ENCODE data around the gene SLMAP. TPM values are rescaled to one million over a fixed set of nuclear protein-coding genes. Genes with fewer than 3 reads are reported as not detected.

The SLMAP gene
- total RNA-seq, 4 donors from 2014 or later, result 399 to 519 (median 464) TPM

DNA sequence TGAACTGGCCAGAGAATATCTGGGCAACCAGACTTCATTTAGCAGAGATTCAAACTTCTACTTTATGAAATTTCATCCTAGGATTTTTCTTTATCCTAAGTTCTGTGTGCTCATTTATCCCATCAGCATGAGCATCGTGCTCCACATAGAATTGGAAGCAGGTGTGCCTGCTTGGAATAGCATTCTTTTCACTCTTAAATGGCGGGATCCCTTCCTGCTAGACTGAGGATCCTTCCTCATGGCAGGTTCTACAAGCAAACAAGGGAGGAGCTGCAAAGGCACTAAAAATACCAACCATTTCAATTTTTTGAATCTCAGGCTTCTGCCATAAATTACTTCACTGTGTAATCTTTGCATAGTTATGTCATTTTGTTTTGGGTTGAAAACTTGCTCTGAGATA is 177.5 kb downstream of the SLMAP start:
- peaks cover 7 to 49% (median 23%) of the 10 kb centered on the region in 4 donors for H3K36me3 ChIP-seq

GRCh38 chr3:57934373-57934772 is 178.3 kb downstream of the SLMAP start:
- TF ChIP-seq CTCF (IDR thresholded peaks at IDR 0.05) (no peak), POLR2AphosphoS5 (IDR thresholded peaks at IDR 0.05) (no peak), POLR2A (IDR thresholded peaks at IDR 0.05; ENCODE audit: low read depth) (no peak), EP300 (IDR thresholded peaks at IDR 0.05) (no peak)
- Histone ChIP-seq H3K36me3 (peaks cover 7 to 42% (median 22%) of the 10 kb centered on the region in 4 donors), H3K27me3 (no peaks in the 10 kb centered on the region), H3K4me3 (no peak overlapping the region), H3K27ac (replicated peaks in 1 of 4) (peak overlapping the region in 1 of 4 donors; percentile 2), H3K9me3 (no peaks in the 10 kb centered on the region), H3K4me1 (peaks cover 0 to 15% (median 5%) of the 10 kb centered on the region in 4 donors)
- intact Hi-C loops (cut with DNase I), result no loop called here
- WGBS, result 91% methylated on average over 7 of the region's 7 CpGs
- DNase-seq (ENCODE audit: extremely low spot score), result no peak

More for the DNA sequence above, 177.5 kb downstream of the SLMAP start:
- intact Hi-C loops (cut with DNase I), result no loop called here
- 69% methylated on average over 2 of the region's 2 CpGs for WGBS
- Histone ChIP-seq H3K9me3 (no peaks in the 10 kb centered on the region), H3K27ac (replicated peaks in 1 of 4) (peak overlapping the region in 2 of 4 donors; percentile 18 to 19), H3K4me1 (peaks cover 0 to 12% (median 5%) of the 10 kb centered on the region in 4 donors), H3K4me3 (no peak overlapping the region), H3K27me3 (no peaks in the 10 kb centered on the region)
- TF ChIP-seq EP300 (IDR thresholded peaks at IDR 0.05) (no peak), POLR2AphosphoS5 (IDR thresholded peaks at IDR 0.05) (no peak), CTCF (IDR thresholded peaks at IDR 0.05) (no peak), POLR2A (IDR thresholded peaks at IDR 0.05; ENCODE audit: low read depth) (no peak)
- DNase-seq (ENCODE audit: extremely low spot score), result no peak

- no peak for DNase-seq (ENCODE audit: extremely low spot score)
- whole genome bisulfite sequencing, result 73% methylated on average over 3 of the region's 3 CpGs
- H3K27ac ChIP-seq (replicated peaks in 1 of 4), result peak overlapping the region in 3 of 4 donors; percentile 3 to 41 (median 17)
- peaks cover 0 to 15% (median 5%) of the 10 kb centered on the region in 4 donors for H3K4me1 ChIP-seq
- H3K36me3 ChIP-seq, result peaks cover 7 to 34% (median 15%) of the 10 kb centered on the region in 4 donors
- H3K4me3 ChIP-seq, result no peak overlapping the region
- no peaks in the 10 kb centered on the region for H3K27me3 ChIP-seq
- no peaks in the 10 kb centered on the region for H3K9me3 ChIP-seq
- intact Hi-C loops (cut with DNase I), result no loop called here
- peak in 1 of 2 donors; percentile 11 for TF ChIP-seq POLR2AphosphoS5 (IDR thresholded peaks at IDR 0.05)
- no peak for TF ChIP-seq EP300 (IDR thresholded peaks at IDR 0.05)
- TF ChIP-seq POLR2A (IDR thresholded peaks at IDR 0.05; ENCODE audit: low read depth), result no peak
- TF ChIP-seq CTCF (IDR thresholded peaks at IDR 0.05), result no peak
These were observed 179.4 kb downstream of the SLMAP start for GRCh38 chr3:57935539-57935938.

DNA sequence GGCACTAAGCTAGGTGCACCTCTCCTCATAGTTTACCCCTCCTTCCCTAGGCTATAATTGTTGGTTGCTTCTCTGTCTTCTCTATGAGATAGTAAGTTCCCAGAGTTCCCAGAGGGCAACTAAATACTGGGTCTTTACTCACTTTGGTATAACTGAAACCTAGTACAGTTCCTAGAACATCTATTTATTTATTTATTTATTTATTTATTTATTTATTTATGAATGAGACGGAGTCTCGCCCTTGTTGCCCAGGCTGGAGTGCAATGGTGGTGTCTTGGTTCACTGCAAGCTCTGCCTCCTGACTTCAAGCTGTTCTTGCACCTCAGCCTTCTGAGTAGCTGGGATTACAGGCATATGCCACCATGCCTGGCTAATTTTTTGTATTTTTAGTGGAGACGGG is 181.0 kb downstream of the SLMAP start:
- Histone ChIP-seq H3K4me3 (no peak overlapping the region), H3K27ac (replicated peaks in 1 of 4) (no peak overlapping the region), H3K36me3 (peaks cover 2 to 20% (median 9%) of the 10 kb centered on the region in 4 donors), H3K27me3 (no peaks in the 10 kb centered on the region), H3K9me3 (no peaks in the 10 kb centered on the region), H3K4me1 (peaks cover 3 to 16% (median 8%) of the 10 kb centered on the region in 4 donors)
- 92% methylated on average over 3 of the region's 3 CpGs for WGBS
- no peak for TF ChIP-seq CTCF (IDR thresholded peaks at IDR 0.05)
- no peak for TF ChIP-seq EP300 (IDR thresholded peaks at IDR 0.05)
- TF ChIP-seq POLR2A (IDR thresholded peaks at IDR 0.05; ENCODE audit: low read depth), result no peak
- no peak for TF ChIP-seq POLR2AphosphoS5 (IDR thresholded peaks at IDR 0.05)
- intact Hi-C loops (cut with DNase I), result no loop called here
- no peak for DNase-seq (ENCODE audit: extremely low spot score)

GRCh38 chr3:57939775-57940174 is 183.7 kb downstream of the SLMAP start:
- Histone ChIP-seq H3K27ac (replicated peaks in 1 of 4) (peak overlapping the region in 2 of 4 donors; percentile 3 to 6), H3K36me3 (no peaks in the 10 kb centered on the region), H3K4me1 (peaks cover 30 to 35% (median 32%) of the 10 kb centered on the region in 4 donors), H3K27me3 (no peaks in the 10 kb centered on the region), H3K9me3 (no peaks in the 10 kb centered on the region), H3K4me3 (no peak overlapping the region)
- 97% methylated on average over 3 of the region's 4 CpGs for WGBS
- intact Hi-C loops (cut with DNase I), result loop anchor here (5.0 kb wide), 1 partner anchor 37 kb away; no protein-coding TSS in a partner anchor
- DNase-seq (ENCODE audit: extremely low spot score), result no peak
- TF ChIP-seq POLR2AphosphoS5 (IDR thresholded peaks at IDR 0.05) (peak in 1 of 2 donors; percentile 24), EP300 (IDR thresholded peaks at IDR 0.05) (no peak)

Measured in esophagus muscularis mucosa (tissue), 4 donors.